B cell (primary cell): ENCODE data around the gene PHOX2B. TPM values are rescaled to one million over a fixed set of nuclear protein-coding genes. Genes with fewer than 3 reads are reported as not detected.

Experiments used
- ATAC-seq: fragments of 200-7000 bp; cut with Tn5 transposase; one replicate; pipeline ENCODE4 v1.10.0; 2021; ENCODE audit warnings: low read depth, mild to moderate bottlenecking, moderate number of reproducible peaks, moderate library complexity
- CTCF ChIA-PET: fragments of 350-600 bp; sonication (Branson Sonifier 250); formaldehyde crosslinking; loops from one replicate; lab custom pipeline; 2021; ENCODE audit warnings: antibody characterized with exemption, inconsistent platforms; lab: Charles Lee
- POLR2A ChIA-PET: fragments of 350-600 bp; sonication (Branson Sonifier 250); formaldehyde crosslinking; loops from one replicate; lab custom pipeline; 2021; ENCODE audit warnings: antibody characterized with exemption; lab: Charles Lee
- DNase-seq: peaks from one replicate; pipeline ENCODE4 v3.0.0; 2013
- H2AFZ ChIP-seq: 2 replicates; pipeline ENCODE4 v1.6.1; 2012; ENCODE audit warnings: mild to moderate bottlenecking, low read depth, low read length; ENCODE audit not compliant: insufficient read depth, poor library complexity, severe bottlenecking
- H3K27ac ChIP-seq, 2 donors: 1 replicate in 1 of 2; 2 replicates in 1 of 2; pipeline ENCODE4 v1.5.1; 2012 to 2013; ENCODE audit warnings: low read length in 2 of 2, mild to moderate bottlenecking in 2 of 2, moderate library complexity in 1 of 2
- H3K27me3 ChIP-seq, 4 experiments: fragments of 200-600 bp in 1 of 4; sonication (generic) in 1 of 4; replicated peaks in 1 of 4; 1 replicate in 2 of 4; 2 replicates in 2 of 4; pipeline versions ENCODE4 v1.6.1 to v1.7.0; 2013 to 2016; ENCODE audit warnings: low read length in 3 of 4, mild to moderate bottlenecking in 2 of 4, mixed read lengths in 1 of 4, moderate library complexity in 1 of 4; ENCODE audit not compliant: insufficient read depth in 4 of 4, control insufficient read depth in 3 of 4; ENCODE audit errors: control extremely low read depth in 1 of 4
- H3K36me3 ChIP-seq, 2 experiments: replicated peaks in 1 of 2; 1 replicate in 1 of 2; 2 replicates in 1 of 2; pipeline versions ENCODE4 v1.6.1 to v1.7.1; 2013; ENCODE audit warnings: low read length in 1 of 2; ENCODE audit not compliant: insufficient read depth in 2 of 2, control insufficient read depth in 1 of 2; ENCODE audit errors: control extremely low read depth in 1 of 2, extremely low read depth in 1 of 2
- H3K4me1 ChIP-seq, 2 donors: fragments of 200-600 bp in 1 of 2; sonication (generic) in 1 of 2; 1 replicate in 1 of 2; 2 replicates in 1 of 2; pipeline versions ENCODE4 v1.5.1 to v1.6.1; 2013 to 2017; ENCODE audit warnings: low read length in 2 of 2; ENCODE audit not compliant: control insufficient read depth in 2 of 2, insufficient read depth in 2 of 2
- H3K4me2 ChIP-seq: replicated peaks from 2 replicates; pipeline ENCODE3; 2012; ENCODE audit warnings: mild to moderate bottlenecking, low read depth, low read length; ENCODE audit not compliant: poor library complexity, severe bottlenecking
- H3K4me3 ChIP-seq, 5 experiments: fragments of 200-600 bp in 1 of 5; sonication (generic) in 1 of 5; 1 replicate in 3 of 5; 2 replicates in 2 of 5; pipeline versions ENCODE4 v1.5.1 to v1.7.0; 2011 to 2016; ENCODE audit warnings: low read length in 4 of 5, mild to moderate bottlenecking in 4 of 5, low read depth in 2 of 5, control low read depth in 1 of 5, moderate library complexity in 1 of 5; ENCODE audit not compliant: insufficient read depth in 1 of 5; ENCODE audit errors: control extremely low read depth in 1 of 5, extremely low read depth in 1 of 5
- H3K79me2 ChIP-seq: fragments of 200-600 bp; sonication (generic); one replicate; pipeline ENCODE4 v1.6.0; 2016; ENCODE audit warnings: low read length; ENCODE audit not compliant: control insufficient read depth, insufficient read depth
- H3K9ac ChIP-seq: fragments of 200-600 bp; sonication (generic); 2 replicates; pipeline ENCODE4 v1.6.1; 2017; ENCODE audit warnings: mild to moderate bottlenecking, low read length, moderate library complexity
- H3K9me3 ChIP-seq, 3 donors: one replicate each; pipeline versions ENCODE4 v1.6.1 to v1.7.1; 2013; ENCODE audit warnings: low read length in 2 of 3; ENCODE audit not compliant: control insufficient read depth in 2 of 3, insufficient read depth in 1 of 3; ENCODE audit errors: control extremely low read depth in 1 of 3
- H4K20me1 ChIP-seq: 2 replicates; pipeline ENCODE4 v1.6.0; 2012; ENCODE audit warnings: mild to moderate bottlenecking, low read length; ENCODE audit not compliant: insufficient read depth, control insufficient read depth, poor library complexity, severe bottlenecking
- H3K27ac Mint-ChIP-seq: one replicate; pipeline ENCODE4 v1.8.0; 2021; ENCODE audit warnings: mixed read lengths
- H3K27me3 Mint-ChIP-seq: one replicate; pipeline ENCODE4 v1.8.0; 2021; ENCODE audit warnings: mixed read lengths
- H3K4me1 Mint-ChIP-seq: one replicate; pipeline ENCODE4 v1.8.0; 2021; ENCODE audit warnings: mixed read lengths
- H3K4me3 Mint-ChIP-seq: one replicate; pipeline ENCODE4 v1.8.0; 2021; ENCODE audit warnings: mixed read lengths
- H3K9me3 Mint-ChIP-seq: one replicate; pipeline ENCODE4 v1.8.0; 2022; ENCODE audit warnings: mixed read lengths; ENCODE audit not compliant: insufficient read depth
- CTCF ChIP-seq: fragments of 200-600 bp; IDR thresholded peaks from one replicate; pipeline ENCODE4 v1.8.0; 2022; ENCODE audit warnings: antibody characterized with exemption, mild to moderate bottlenecking
- EZH2 ChIP-seq: IDR thresholded peaks from 2 replicates; pipeline ENCODE4 v1.6.1; 2012; ENCODE audit warnings: borderline replicate concordance, low read depth, mild to moderate bottlenecking, moderate library complexity, low read length; ENCODE audit not compliant: insufficient read depth, poor library complexity, severe bottlenecking
- WGBS: methylation state at CpG from one replicate; pipeline ENCODE4 v1.1.5; 2013; ENCODE audit warnings: missing lambda C conversion rate; ENCODE audit not compliant: insufficient coverage; 5-methylcytosine and 5-hydroxymethylcytosine counted together
- intact Hi-C: fragments of 100-400 bp; cut with micrococcal nuclease; formaldehyde crosslinking; loops from one replicate; pipeline ENCODE4 v1.10.0; 2022
- polyA minus RNA-seq: library from RNA; depleted of rRNA, polyadenylated mRNA; stranded (reverse); fragments of >200 nt; gene quantifications from 2 replicates; pipeline ENCODE4 v1.2.3, GENCODE V29; 2012
- polyA plus RNA-seq: library from polyadenylated mRNA; depleted of rRNA; stranded (reverse); fragments of >200 nt; gene quantifications from 2 replicates; pipeline ENCODE4 v1.2.3, GENCODE V29; 2012
- total RNA-seq, 2 donors: library from RNA; stranded (reverse); fragments of 120-200 nt in 1 of 2; gene quantifications; 1 replicate in 1 of 2; 2 replicates in 1 of 2; pipeline versions ENCODE4 v1.2.3 to v1.2.4, GENCODE V29; 2013 to 2022

Gene PHOX2B
- total RNA-seq (not detected in 2 replicates), polyA plus RNA-seq (not detected in 2 replicates), polyA minus RNA-seq (not detected in 2 replicates)
- total RNA-seq (2013): not detected

- TF ChIP-seq CTCF: no peak
- no peak for TF ChIP-seq EZH2
Measured at GRCh38 chr4:41748571-41749475, at the start of gene PHOX2B. Gene PHOX2B, minus strand, starts transcription at chr4:41748725. Its CDS starts 115 bp downstream, at chr4:41748610.

DNA sequence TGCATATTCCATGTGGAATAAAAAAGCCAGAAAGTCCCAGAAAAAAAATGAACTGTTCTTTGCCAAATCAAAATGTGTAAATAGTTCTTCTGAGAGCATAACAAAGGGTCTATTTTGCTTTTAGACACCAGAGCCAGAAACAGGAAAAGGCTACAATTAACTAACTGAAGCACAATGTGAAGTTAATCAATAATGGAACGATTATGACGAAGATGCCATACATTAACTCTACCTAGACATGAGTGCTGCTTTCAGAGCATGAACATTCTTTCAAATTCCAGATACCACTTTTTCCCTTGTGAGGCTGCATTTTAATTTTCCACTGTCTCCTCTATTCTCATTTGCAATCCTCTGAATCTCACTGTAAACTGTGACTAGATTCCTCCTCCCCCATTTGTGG lies 48.7 kb upstream of the PHOX2B start:
- H4K20me1 ChIP-seq: no peaks in the 10 kb centered on the region
- H3K79me2 ChIP-seq: no peaks in the 10 kb centered on the region
- intact Hi-C loops: no loop called here
- Mint-ChIP-seq H3K27me3 (peaks cover 15% of the 10 kb centered on the region), H3K9me3 (no peaks in the 10 kb centered on the region), H3K4me1 (no peaks in the 10 kb centered on the region), H3K27ac (no peak overlapping the region), H3K4me3 (no peak overlapping the region)
- H2AFZ ChIP-seq: no peak overlapping the region
- ATAC-seq: no peak
- H3K4me1 ChIP-seq: no peaks in the 10 kb centered on the region
- no peak for DNase-seq
- no peak overlapping the region for H3K4me2 ChIP-seq
- 46% methylated on average over 2 of the region's 2 CpGs for WGBS
- ChIA-PET CTCF (no interaction called here), POLR2A (no interaction called here)
- no peak overlapping the region for H3K27ac ChIP-seq
- H3K9ac ChIP-seq: no peak overlapping the region
- peaks cover 0 to 3% (median 0%) of the 10 kb centered on the region in 3 donors for H3K9me3 ChIP-seq
- H3K36me3 ChIP-seq: no peaks in the 10 kb centered on the region
- no peak overlapping the region for H3K4me3 ChIP-seq
- no peaks in the 10 kb centered on the region for H3K27me3 ChIP-seq
- no peak for TF ChIP-seq CTCF
- no peak for TF ChIP-seq EZH2

More at GRCh38 chr4:41748571-41749475, at the start of gene PHOX2B:
- no peak within 1 kb of the TSS for H3K4me3 ChIP-seq
- H3K27ac ChIP-seq: no peak within 1 kb of the TSS
- POLR2A ChIA-PET: no interaction called here
- no peak within 1 kb of the TSS for H3K9ac ChIP-seq
- Mint-ChIP-seq H3K27me3 (peaks cover 73% of the 10 kb centered on the region), H3K4me3 (no peak within 1 kb of the TSS), H3K27ac (no peak within 1 kb of the TSS), H3K4me1 (peaks cover 4% of the 10 kb centered on the region), H3K9me3 (no peaks in the 10 kb centered on the region)
- H3K36me3 ChIP-seq: no peaks in the 10 kb centered on the region
- CTCF ChIA-PET: no interaction called here
- WGBS: 15% methylated on average over 3 of the region's 15 CpGs
- peaks cover 0 to 9% of the 10 kb centered on the region in 2 donors for H3K4me1 ChIP-seq
- intact Hi-C loops: no loop called here
- no peaks in the 10 kb centered on the region for H3K79me2 ChIP-seq
- no peak within 1 kb of the TSS for H3K4me2 ChIP-seq
- ATAC-seq: no peak
- DNase-seq: no peak
- no peak within 1 kb of the TSS for H2AFZ ChIP-seq
- H4K20me1 ChIP-seq: no peaks in the 10 kb centered on the region
- peaks cover 0 to 65% (median 50%) of the 10 kb centered on the region in 4 experiments for H3K27me3 ChIP-seq
- H3K9me3 ChIP-seq: peaks cover 0 to 30% (median 0%) of the 10 kb centered on the region in 3 donors
